ENCODE results near the gene OR51S1.
"Not testable (repeated sequence)": the region's sequence is repeated elsewhere in the genome, so short reads cannot be mapped to it uniquely, and the experiment has no call there.

Gene OR51S1

DNA sequence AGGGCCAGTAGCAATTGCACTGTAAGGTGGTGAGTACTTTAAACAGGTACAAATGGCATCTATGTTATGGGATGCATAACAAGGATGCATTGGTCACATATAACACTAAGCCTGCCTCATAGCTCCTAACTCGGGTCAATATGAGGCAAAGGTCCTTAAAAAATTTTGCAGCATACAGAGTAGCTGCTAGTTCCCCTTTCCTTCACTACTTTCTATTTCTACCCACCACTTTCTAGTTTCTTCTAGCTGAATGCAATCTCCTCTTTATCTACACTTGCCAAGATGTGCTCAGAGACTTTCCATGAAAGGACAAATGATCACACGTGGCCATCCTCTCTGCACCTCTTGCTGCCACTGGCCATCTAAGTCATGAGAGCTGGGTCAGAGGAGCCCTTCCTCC is 18.1 kb downstream of the OR51S1 start:
- no peaks in the 10 kb centered on the region for H3K4me1 Mint-ChIP-seq
- H3K27ac Mint-ChIP-seq: no peak overlapping the region
- no peaks in the 10 kb centered on the region for H3K9me3 Mint-ChIP-seq
- no peak overlapping the region for H3K4me3 Mint-ChIP-seq
- no peaks in the 10 kb centered on the region for H3K36me3 Mint-ChIP-seq
- H3K27me3 Mint-ChIP-seq: no peaks in the 10 kb centered on the region
- ATAC-seq: no peak

DNA sequence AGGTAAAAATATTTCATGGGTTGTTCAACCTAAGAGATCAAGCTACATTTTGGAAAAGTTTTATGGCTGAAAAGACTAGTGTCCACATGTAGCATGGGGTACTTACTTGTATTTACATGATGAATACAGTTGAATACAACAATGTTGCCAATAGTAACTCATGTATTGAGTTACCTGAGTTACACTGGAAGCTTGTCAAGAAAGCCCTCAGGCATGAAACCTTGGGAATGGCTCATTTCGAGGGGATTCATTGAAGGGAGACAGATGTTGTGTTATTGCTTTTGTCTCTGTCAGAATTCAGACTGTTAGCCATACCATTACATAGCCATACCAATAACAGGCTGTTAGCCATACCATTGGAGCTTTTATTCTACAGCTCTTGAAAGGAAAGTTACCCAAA is 18.7 kb downstream of the OR51S1 start:
- H3K27me3 Mint-ChIP-seq: no peaks in the 10 kb centered on the region
- H3K9me3 Mint-ChIP-seq: no peaks in the 10 kb centered on the region
- no peak overlapping the region for H3K27ac Mint-ChIP-seq
- no peaks in the 10 kb centered on the region for H3K36me3 Mint-ChIP-seq
- H3K4me3 Mint-ChIP-seq: no peak overlapping the region
- no peak for ATAC-seq
- H3K4me1 Mint-ChIP-seq: no peaks in the 10 kb centered on the region

DNA sequence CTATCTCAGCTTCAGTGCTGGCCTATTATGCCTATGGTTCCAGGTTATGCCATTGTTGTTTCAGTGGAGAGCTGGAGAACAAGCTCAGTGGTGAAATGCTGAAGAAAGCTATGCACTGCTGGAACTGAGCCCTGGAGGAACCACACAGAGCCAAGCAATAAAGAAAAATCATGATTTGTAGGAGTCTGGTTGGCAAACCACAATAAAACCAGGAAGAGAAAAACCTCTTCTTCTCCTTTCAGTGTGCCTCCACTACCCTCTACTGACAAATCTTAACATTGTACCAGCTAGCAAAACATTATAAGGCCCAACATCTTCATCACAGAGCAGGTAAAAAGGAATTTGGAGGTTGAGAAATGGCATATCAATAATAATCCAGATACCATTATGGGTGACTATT is 22.6 kb downstream of the OR51S1 start:
- Mint-ChIP-seq H3K36me3 (no peaks in the 10 kb centered on the region), H3K27me3 (no peaks in the 10 kb centered on the region), H3K4me1 (no peaks in the 10 kb centered on the region), H3K4me3 (no peak overlapping the region), H3K27ac (no peak overlapping the region), H3K9me3 (no peaks in the 10 kb centered on the region)
- no peak for ATAC-seq

DNA sequence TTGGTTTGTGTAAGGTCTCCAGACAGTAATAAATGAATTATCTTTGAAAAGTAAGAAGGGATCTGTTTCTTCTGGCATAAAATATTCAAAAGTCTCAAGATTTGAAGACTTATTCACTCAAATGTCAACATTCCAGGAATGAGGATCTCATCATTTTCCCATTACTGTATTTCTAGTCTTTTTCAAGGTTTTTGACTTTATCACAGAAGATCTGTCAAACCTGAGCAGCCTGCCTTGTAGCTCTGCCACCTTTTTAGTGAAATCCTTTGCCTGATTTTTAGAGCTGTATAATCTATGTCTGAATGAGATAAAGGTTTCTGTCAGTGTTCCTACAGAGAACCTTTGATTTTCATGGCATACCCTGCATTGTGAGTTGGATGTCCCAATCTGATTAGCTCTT is 23.9 kb downstream of the OR51S1 start:
- H3K9me3 Mint-ChIP-seq: no peaks in the 10 kb centered on the region
- no peak overlapping the region for H3K27ac Mint-ChIP-seq
- no peaks in the 10 kb centered on the region for H3K4me1 Mint-ChIP-seq

DNA sequence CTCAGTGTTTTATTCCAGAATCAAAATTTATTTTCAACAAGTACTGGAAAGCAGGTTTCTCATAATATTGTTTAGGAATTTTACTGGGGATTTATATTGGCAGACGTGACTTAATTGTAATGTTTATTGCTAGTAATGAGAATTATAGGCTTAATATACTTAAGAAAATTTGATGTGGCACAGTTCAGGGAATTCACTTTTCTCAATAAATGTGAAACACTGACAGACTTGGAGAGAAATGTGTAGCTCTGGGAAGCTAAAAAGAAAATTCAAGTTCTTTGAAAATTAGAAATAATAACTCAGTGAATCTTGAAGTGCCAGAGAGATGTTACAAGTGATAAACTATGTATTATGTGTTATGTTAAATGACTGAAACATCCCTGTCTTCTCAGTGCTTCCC is 28.0 kb downstream of the OR51S1 start, which contains the start of gene OR51F2:
OR51F2 (plus strand) TSS at position 301 of the 400 bp plus-strand sequence. CDS start 101 bp downstream, outside the sequence.
- Mint-ChIP-seq H3K4me3 (no peak within 1 kb of the TSS), H3K4me1 (no peaks in the 10 kb centered on the region), H3K27ac (no peak within 1 kb of the TSS), H3K36me3 (no peaks in the 10 kb centered on the region), H3K27me3 (no peaks in the 10 kb centered on the region), H3K9me3 (no peaks in the 10 kb centered on the region)
- ATAC-seq: no peak

More for the DNA sequence above, 23.9 kb downstream of the OR51S1 start:
- H3K36me3 Mint-ChIP-seq: no peaks in the 10 kb centered on the region
- H3K27me3 Mint-ChIP-seq: no peaks in the 10 kb centered on the region
- no peak overlapping the region for H3K4me3 Mint-ChIP-seq
- ATAC-seq: no peak

DNA sequence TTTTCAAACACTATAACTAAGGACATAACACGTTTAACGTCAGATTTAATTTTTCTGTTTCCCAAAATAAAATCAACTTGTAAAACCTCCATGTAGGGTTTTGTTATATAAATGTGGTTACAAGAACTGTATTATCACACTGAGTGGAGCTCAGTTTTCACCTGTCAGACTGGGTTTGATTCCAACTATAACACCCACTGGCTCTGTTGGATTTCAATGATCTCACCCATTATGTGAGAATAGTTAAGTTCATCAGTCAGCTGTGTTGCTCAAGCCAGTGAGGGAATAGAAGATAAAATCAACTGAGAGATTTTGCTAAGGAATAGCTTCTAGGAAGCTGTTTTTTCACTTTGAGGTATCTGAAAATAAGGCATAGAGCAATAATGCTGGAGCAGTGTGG is 39.8 kb downstream of the OR51S1 start:
- H3K9me3 Mint-ChIP-seq: no peaks in the 10 kb centered on the region
- H3K27me3 Mint-ChIP-seq: no peaks in the 10 kb centered on the region
- H3K4me3 Mint-ChIP-seq: no peak overlapping the region
- no peaks in the 10 kb centered on the region for H3K4me1 Mint-ChIP-seq
- ATAC-seq: no peak
- no peaks in the 10 kb centered on the region for H3K36me3 Mint-ChIP-seq
- H3K27ac Mint-ChIP-seq: no peak overlapping the region

DNA sequence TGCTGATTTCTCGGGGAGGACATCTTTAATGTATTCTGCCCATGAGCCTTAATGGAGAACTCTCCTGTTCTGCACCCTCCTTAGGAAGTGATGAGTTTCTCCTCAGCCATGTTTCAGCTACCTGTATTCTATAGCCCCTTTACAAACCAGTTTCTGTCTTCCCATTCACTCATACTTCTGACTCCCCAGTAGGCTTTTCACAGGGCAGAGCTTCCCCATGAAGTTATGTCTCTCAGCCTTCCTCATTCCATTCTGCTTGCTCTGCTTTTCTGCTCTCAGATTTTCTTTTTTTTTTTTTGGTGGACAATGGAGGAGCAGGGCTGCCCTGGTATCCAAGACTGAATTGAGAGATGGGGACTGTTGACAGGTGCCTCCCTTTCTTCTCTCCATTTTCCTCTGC is 40.5 kb downstream of the OR51S1 start:
- ATAC-seq: no peak
- no peaks in the 10 kb centered on the region for H3K36me3 Mint-ChIP-seq
- H3K4me3 Mint-ChIP-seq: no peak overlapping the region
- no peaks in the 10 kb centered on the region for H3K4me1 Mint-ChIP-seq
- H3K27me3 Mint-ChIP-seq: no peaks in the 10 kb centered on the region
- H3K27ac Mint-ChIP-seq: no peak overlapping the region
- no peaks in the 10 kb centered on the region for H3K9me3 Mint-ChIP-seq

DNA sequence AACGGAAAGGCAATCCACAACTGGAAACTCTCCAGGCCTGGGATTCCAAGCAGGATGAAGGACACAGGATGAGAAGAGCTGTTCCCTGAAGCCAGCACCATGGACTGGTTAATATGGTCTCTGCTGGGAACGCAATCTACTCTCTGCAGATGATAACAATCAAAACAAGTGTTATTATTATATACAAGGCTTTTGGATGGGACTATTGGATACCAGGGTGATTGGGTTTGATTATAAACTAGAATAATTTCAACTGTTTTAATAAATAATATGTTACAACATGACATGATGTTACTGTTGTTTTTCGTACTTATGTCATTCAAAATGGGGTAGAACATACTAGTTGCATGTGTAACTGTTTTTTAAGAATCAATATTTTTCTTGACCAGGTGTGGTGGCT is 44.7 kb downstream of the OR51S1 start, which contains the start of gene OR52R1:
OR52R1 (minus strand) TSS at position 101 of the 400 bp plus-strand sequence; CDS start at position 101, 0 bp downstream.
- no peaks in the 10 kb centered on the region for H3K4me1 Mint-ChIP-seq
- no peaks in the 10 kb centered on the region for H3K36me3 Mint-ChIP-seq
- no peak for ATAC-seq
- no peak within 1 kb of the TSS for H3K4me3 Mint-ChIP-seq
- no peaks in the 10 kb centered on the region for H3K27me3 Mint-ChIP-seq
- H3K27ac Mint-ChIP-seq: no peak within 1 kb of the TSS
- H3K9me3 Mint-ChIP-seq: no peaks in the 10 kb centered on the region

DNA sequence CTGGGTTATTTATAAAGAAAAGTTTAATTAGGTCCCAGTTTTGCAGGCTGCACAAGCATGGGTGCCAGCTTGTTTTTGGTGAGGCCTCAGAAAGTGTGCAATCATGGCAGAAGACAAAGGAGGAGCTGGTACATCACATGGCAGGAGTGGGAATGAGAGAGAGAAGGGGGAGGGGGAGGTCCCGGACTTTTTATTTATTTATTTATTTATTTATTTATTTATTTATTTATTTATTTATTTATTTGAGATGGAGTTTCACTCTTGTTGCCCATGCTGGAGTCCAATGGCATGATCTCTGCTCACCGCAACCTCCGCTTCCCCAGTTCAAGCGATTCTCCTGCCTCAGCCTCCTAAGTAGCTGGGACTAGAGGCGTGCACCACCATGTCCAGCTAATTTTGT is 47.7 kb downstream of the OR51S1 start:
- not testable (repeated sequence) for H3K36me3 Mint-ChIP-seq, H3K27me3 Mint-ChIP-seq, ATAC-seq, H3K9me3 Mint-ChIP-seq, H3K4me1 Mint-ChIP-seq, H3K4me3 Mint-ChIP-seq, H3K27ac Mint-ChIP-seq

DNA sequence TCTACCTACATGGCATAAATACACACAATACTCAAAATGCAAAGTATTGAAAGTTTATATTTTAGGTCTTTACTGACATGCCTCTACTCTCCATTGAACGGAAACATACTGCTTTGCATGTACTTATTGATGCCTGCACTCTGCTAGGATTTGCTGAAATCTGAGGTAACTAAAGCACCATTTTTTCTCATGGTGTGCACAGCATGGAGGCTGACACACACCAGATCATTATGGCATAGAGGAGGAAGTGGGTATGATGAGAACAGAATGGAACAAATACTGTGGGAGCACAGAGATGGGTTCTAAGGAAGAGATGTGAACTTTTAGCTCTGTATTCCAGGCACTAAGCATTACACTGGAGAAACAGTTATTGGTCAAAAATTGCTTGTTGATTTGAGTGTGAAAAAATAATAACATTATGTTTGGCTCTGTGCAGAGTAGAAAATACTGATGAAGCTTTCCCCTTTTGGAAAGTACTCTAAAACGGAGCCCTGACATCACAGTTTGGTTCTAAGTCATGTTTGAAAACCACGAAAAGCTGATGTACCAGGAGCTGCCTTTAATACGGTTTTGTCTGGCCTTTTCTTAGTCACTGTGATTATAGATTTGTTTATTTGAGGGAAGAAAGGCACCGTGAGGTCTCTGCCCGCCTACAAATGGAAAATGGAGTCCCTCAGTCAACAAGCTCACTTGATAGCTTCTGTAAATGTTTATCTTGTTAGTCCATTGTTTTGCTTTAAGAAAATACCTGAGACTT is 50.4 kb downstream of the OR51S1 start:
- Mint-ChIP-seq H3K36me3 (no peaks in the 10 kb centered on the region), H3K4me1 (no peaks in the 10 kb centered on the region), H3K27me3 (no peaks in the 10 kb centered on the region), H3K4me3 (no peak overlapping the region), H3K9me3 (no peaks in the 10 kb centered on the region), H3K27ac (no peak overlapping the region)
- ATAC-seq: no peak

Data from stimulated activated memory B cell treated with anti-CD40 and anti-IgM and Interleukin-4, amounts not matched to agents 10 μg/mL and 1 μg/mL and 100 μg/mL, for 72 hours (primary cell).